H1 (cell line): ENCODE results near the gene PPRC1. TPM values are rescaled to one million over a fixed set of nuclear protein-coding genes. Genes with fewer than 3 reads are reported as not detected.

Source experiments
- CTCF ChIA-PET: fragments of 300-600 bp; sonication (Branson Sonifier 250); formaldehyde crosslinking; loops from one replicate; lab custom pipeline; 2021; ENCODE audit not compliant: partially characterized antibody; lab: Charles Lee
- POLR2A ChIA-PET: fragments of 300-600 bp; sonication (Branson Sonifier 250); formaldehyde crosslinking; loops from one replicate; lab custom pipeline; 2021; ENCODE audit warnings: inconsistent platforms; ENCODE audit not compliant: partially characterized antibody; lab: Charles Lee
- DNase-seq, 2 experiments: peaks; one replicate each; pipeline versions ENCODE4 v3.0.0 to v3.0.0-alpha.2; 2010 to 2022; ENCODE audit warnings: low spot score in 2 of 2, low read depth in 1 of 2, mixed read lengths in 1 of 2
- FAIRE-seq: peaks from 2 replicates; lab custom pipeline; 2011; peaks lifted over from hg19 to GRCh38; lab: Jason Lieb, UNC
- H2AFZ ChIP-seq: 2 replicates; pipeline ENCODE4 v1.8.1; 2012; ENCODE audit warnings: low read length, inconsistent platforms
- H2AK5ac ChIP-seq: 2 replicates; pipeline ENCODE4 v1.6.1; 2013; ENCODE audit warnings: low read depth, low read length
- H2BK120ac ChIP-seq: replicated peaks from 2 replicates; pipeline ENCODE3; 2013; ENCODE audit warnings: low read depth, low read length, inconsistent platforms
- H2BK12ac ChIP-seq: 2 replicates; pipeline ENCODE4 v1.6.1; 2013; ENCODE audit warnings: low read depth, low read length
- H2BK15ac ChIP-seq: 2 replicates; pipeline ENCODE4 v1.6.1; 2013; ENCODE audit warnings: low read length
- H2BK20ac ChIP-seq: 2 replicates; pipeline ENCODE4 v1.6.1; 2013; ENCODE audit warnings: low read length
- H2BK5ac ChIP-seq: 2 replicates; pipeline ENCODE4 v1.6.1; 2013; ENCODE audit warnings: low read depth, low read length
- H3K14ac ChIP-seq: 2 replicates; pipeline ENCODE4 v1.6.1; 2013; ENCODE audit warnings: inconsistent platforms; ENCODE audit not compliant: insufficient read length
- H3K18ac ChIP-seq: 2 replicates; pipeline ENCODE4 v1.6.1; 2013; ENCODE audit warnings: low read length; ENCODE audit errors: extremely low read depth
- H3K23ac ChIP-seq: 2 replicates; pipeline ENCODE4 v1.6.1; 2013; ENCODE audit warnings: inconsistent platforms; ENCODE audit not compliant: insufficient read length
- H3K23me2 ChIP-seq: 2 replicates; pipeline ENCODE4 v1.6.1; 2013; ENCODE audit warnings: low read depth, low read length
- H3K27ac ChIP-seq: 2 replicates; pipeline ENCODE4 v1.6.1; 2011; ENCODE audit warnings: low read depth, low read length, inconsistent platforms
- H3K27me3 ChIP-seq, 4 experiments: replicated peaks in 1 of 4; 1 replicate in 1 of 4; 2 replicates in 3 of 4; pipeline versions ENCODE4 v1.6.1 to v1.8.1; 2011 to 2013; ENCODE audit warnings: low read length in 3 of 4, mild to moderate bottlenecking in 3 of 4, inconsistent platforms in 2 of 4, mixed read lengths in 2 of 4, moderate library complexity in 1 of 4; ENCODE audit not compliant: control insufficient read depth in 3 of 4, insufficient read depth in 3 of 4; ENCODE audit errors: extremely low read depth in 1 of 4
- H3K36me3 ChIP-seq, 4 experiments: 2 replicates each; pipeline versions ENCODE4 v1.6.1 to v1.8.1; 2011 to 2013; ENCODE audit warnings: mild to moderate bottlenecking in 4 of 4, low read length in 3 of 4, moderate library complexity in 2 of 4, control low read depth in 1 of 4, inconsistent platforms in 1 of 4; ENCODE audit not compliant: insufficient read depth in 4 of 4, control insufficient read depth in 2 of 4
- H3K4ac ChIP-seq: replicated peaks from 2 replicates; pipeline ENCODE3; 2013; ENCODE audit warnings: low read length, low read depth, mixed read lengths, inconsistent platforms; ENCODE audit not compliant: insufficient read length
- H3K4me1 ChIP-seq, 4 experiments: replicated peaks in 1 of 4; 1 replicate in 1 of 4; 2 replicates in 3 of 4; pipeline versions ENCODE4 v1.6.1 to v1.8.1; 2011 to 2013; ENCODE audit warnings: low read length in 3 of 4, inconsistent platforms in 2 of 4, mixed read lengths in 1 of 4; ENCODE audit not compliant: insufficient read depth in 4 of 4, control insufficient read depth in 3 of 4
- H3K4me2 ChIP-seq, 2 experiments: 2 replicates each; pipeline versions ENCODE4 v1.6.1 to v1.8.1; 2011 to 2013; ENCODE audit warnings: low read depth in 2 of 2, low read length in 2 of 2, control low read depth in 1 of 2, inconsistent platforms in 1 of 2, mild to moderate bottlenecking in 1 of 2; ENCODE audit not compliant: insufficient read depth in 1 of 2
- H3K4me3 ChIP-seq, 4 experiments: fragments of 200-600, 300-600 bp in 1 of 4; sonication (generic), shearing (Covaris generic), sonication (Bioruptor Twin) in 1 of 4; 2 replicates each; pipeline versions ENCODE4 v1.5.1 to v1.8.1; 2011 to 2016; ENCODE audit warnings: low read length in 4 of 4, low read depth in 3 of 4, control low read depth in 2 of 4, inconsistent platforms in 2 of 4, mild to moderate bottlenecking in 2 of 4, mixed read lengths in 1 of 4, moderate library complexity in 1 of 4; ENCODE audit not compliant: insufficient read depth in 2 of 4; ENCODE audit errors: extremely low read depth in 1 of 4
- H3K56ac ChIP-seq: replicated peaks from 2 replicates; pipeline ENCODE3; 2013; ENCODE audit warnings: low read depth, mild to moderate bottlenecking, mixed read lengths, low read length, inconsistent platforms; ENCODE audit not compliant: insufficient read length
- H3K79me1 ChIP-seq: 2 replicates; pipeline ENCODE4 v1.6.1; 2013; ENCODE audit warnings: low read depth, low read length, control low read depth
- H3K79me2 ChIP-seq, 2 experiments: 2 replicates each; pipeline versions ENCODE4 v1.6.1 to v1.8.1; 2012 to 2013; ENCODE audit warnings: low read length in 2 of 2, mild to moderate bottlenecking in 2 of 2, inconsistent platforms in 1 of 2; ENCODE audit not compliant: insufficient read depth in 2 of 2, control insufficient read depth in 1 of 2
- H3K9ac ChIP-seq, 4 experiments: replicated peaks in 1 of 4; 1 replicate in 1 of 4; 2 replicates in 3 of 4; pipeline versions ENCODE4 v1.6.1 to v1.8.1; 2011 to 2013; ENCODE audit warnings: low read depth in 3 of 4, low read length in 3 of 4, control low read depth in 2 of 4, mild to moderate bottlenecking in 2 of 4, moderate library complexity in 2 of 4, inconsistent platforms in 1 of 4; ENCODE audit errors: extremely low read depth in 1 of 4
- H3K9me3 ChIP-seq, 2 experiments: 2 replicates each; pipeline versions ENCODE4 v1.6.1 to v1.8.1; 2012 to 2013; ENCODE audit warnings: mild to moderate bottlenecking in 2 of 2, moderate library complexity in 2 of 2, control low read depth in 1 of 2, inconsistent platforms in 1 of 2, low read depth in 1 of 2, low read length in 1 of 2, mixed read lengths in 1 of 2; ENCODE audit not compliant: insufficient read depth in 2 of 2
- H4K20me1 ChIP-seq, 2 experiments: replicated peaks in 1 of 2; 2 replicates each; pipeline versions ENCODE3 to v1.8.1; 2011 to 2013; ENCODE audit warnings: inconsistent platforms in 2 of 2, low read length in 2 of 2, mild to moderate bottlenecking in 1 of 2; ENCODE audit not compliant: insufficient read depth in 2 of 2, control insufficient read depth in 1 of 2
- H4K5ac ChIP-seq: 2 replicates; pipeline ENCODE4 v1.6.1; 2013; ENCODE audit warnings: low read length, low read depth, mixed read lengths, inconsistent platforms; ENCODE audit not compliant: insufficient read length
- H4K8ac ChIP-seq: 2 replicates; pipeline ENCODE4 v1.8.0; 2013; ENCODE audit warnings: mild to moderate bottlenecking, moderate library complexity, low read length, inconsistent platforms; ENCODE audit not compliant: insufficient read depth; ENCODE audit errors: extremely low read depth
- H4K91ac ChIP-seq: replicated peaks from 2 replicates; pipeline ENCODE3; 2013; ENCODE audit warnings: low read length, mixed read lengths, inconsistent platforms; ENCODE audit not compliant: insufficient read length
- CREB1 ChIP-seq: IDR thresholded peaks from 2 replicates; pipeline ENCODE4 v1.6.1; 2012; ENCODE audit warnings: inconsistent platforms
- GABPA ChIP-seq: IDR thresholded peaks from 2 replicates; pipeline ENCODE4 v1.6.1; 2011; ENCODE audit warnings: mild to moderate bottlenecking, low read length, moderate library complexity, borderline replicate concordance; ENCODE audit not compliant: insufficient read depth
- HDAC6 ChIP-seq: IDR thresholded peaks from one replicate; pipeline ENCODE4 v1.7.1; 2012; ENCODE audit warnings: low read depth, mild to moderate bottlenecking, inconsistent platforms, low read length, moderate library complexity
- JUN ChIP-seq: IDR thresholded peaks from 2 replicates; pipeline ENCODE4 v1.6.1; 2011; ENCODE audit warnings: low read depth, mild to moderate bottlenecking, improper control_type of control experiment, low read length
- KDM5A ChIP-seq: fragments of 200-600 bp; IDR thresholded peaks from 2 replicates; pipeline ENCODE4 v1.7.1; 2012; ENCODE audit warnings: mild to moderate bottlenecking, low read length, inconsistent platforms, mixed read lengths
- POLR2AphosphoS5 ChIP-seq: IDR thresholded peaks from 2 replicates; pipeline ENCODE4 v1.6.1; 2011; ENCODE audit warnings: low read depth, low read length
- RAD21 ChIP-seq, 2 experiments: IDR thresholded peaks in 1 of 2; conservative IDR thresholded peaks in 1 of 2; 2 replicates each; pipeline ENCODE4 v1.6.1; 2011; ENCODE audit warnings: low read depth in 2 of 2, low read length in 2 of 2, improper control_type of control experiment in 1 of 2, inconsistent platforms in 1 of 2, mild to moderate bottlenecking in 1 of 2, moderate library complexity in 1 of 2
- SRF ChIP-seq: IDR thresholded peaks from 2 replicates; pipeline ENCODE4 v1.6.1; 2011; ENCODE audit warnings: mild to moderate bottlenecking, low read depth, low read length, moderate library complexity
- TBP ChIP-seq: IDR thresholded peaks from 2 replicates; pipeline ENCODE4 v1.6.1; 2011; ENCODE audit warnings: low read depth, low read length, improper control_type of control experiment
- WGBS, 2 experiments: shearing (Covaris generic) in 1 of 2; methylation state at CpG; one replicate each; pipeline versions ENCODE4 v1.1.6 to v1.1.7; 2013 to 2015; ENCODE audit warnings: low lambda C conversion rate in 2 of 2, mixed read lengths in 2 of 2, inconsistent platforms in 1 of 2, low coverage in 1 of 2, missing lambda C conversion rate in 1 of 2; ENCODE audit not compliant: insufficient replicate concordance in 2 of 2, insufficient coverage in 1 of 2, insufficient read length in 1 of 2; ENCODE audit errors: extremely low coverage in 1 of 2, missing lambda C conversion rate in 1 of 2; 5-methylcytosine and 5-hydroxymethylcytosine counted together
- polyA plus RNA-seq, 7 experiments: library from polyadenylated mRNA; depleted of rRNA in 3 of 7; stranded (reverse) in 5 of 7; unstranded in 2 of 7; fragments of >200 nt in 5 of 7; fragments of 200-250 nt in 2 of 7; gene quantifications; 1 replicate in 5 of 7; 2 replicates in 1 of 7; 4 replicates in 1 of 7; pipeline versions ENCODE4 v1.2.1 to v1.2.3, GENCODE V29; 2011 to 2013; ENCODE audit warnings: missing spikeins in 2 of 7, mixed read lengths in 2 of 7
- total RNA-seq: library from RNA; stranded (reverse); fragmentation: NEBNext Ultra II Directional; extraction: Animal tissue kit (Norgen Biotek cat#: 25700); gene quantifications from 2 replicates; pipeline ENCODE4 v1.2.1, GENCODE V29; 2021

The PPRC1 gene
- total and polyA plus RNA-seq, 2 of the 8 experiments (the other 6 are each of a cell fraction or from before 2014, with no cell fraction given) = 46.5 to 88.4 TPM

DNA sequence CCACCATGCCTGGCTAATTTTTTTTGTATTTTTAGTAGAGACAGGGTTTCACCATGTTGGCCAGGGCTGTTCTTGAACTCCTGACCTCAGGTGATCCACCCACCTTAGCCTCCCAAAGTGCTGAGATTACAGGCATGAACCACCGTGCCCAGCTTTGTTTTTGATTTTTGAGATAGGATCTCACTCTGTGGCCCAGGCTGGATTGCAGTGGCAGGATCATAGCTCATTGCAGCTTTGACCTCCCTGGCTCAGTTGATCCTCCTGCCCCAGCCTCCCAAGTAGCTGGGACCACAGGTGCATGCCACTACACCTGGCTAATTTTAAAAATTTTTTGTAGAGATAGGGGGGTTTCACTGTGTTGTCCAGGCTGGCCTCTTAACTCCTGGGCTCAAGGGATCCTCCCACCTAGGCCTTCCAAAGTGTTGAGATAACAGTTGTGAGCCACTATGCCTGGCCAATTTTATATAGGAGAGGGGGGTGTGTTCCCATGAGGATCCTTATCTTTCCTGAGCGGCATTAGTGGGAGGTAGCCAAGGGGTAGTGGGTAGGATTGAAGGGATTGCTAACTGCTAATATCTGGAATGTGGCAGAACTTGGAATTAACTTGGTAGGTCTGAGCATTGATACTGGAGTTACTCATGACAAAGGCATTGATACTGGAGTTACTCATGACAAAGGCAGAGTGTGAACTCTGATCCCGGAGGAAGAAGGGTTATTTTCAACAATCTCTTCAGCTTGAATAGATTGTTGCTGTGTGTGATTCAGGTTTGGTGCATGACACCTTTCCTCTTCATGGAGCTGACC lies 18.3 kb downstream of the PPRC1 start:
- Histone ChIP-seq H3K4me3 (peak overlapping the region; percentile 6 to 49 (median 31); a peak in 7 of 8 replicates), H3K4ac (peak overlapping the region; percentile 81), H3K79me1 (peaks cover 10% of the 10 kb centered on the region), H4K8ac (no peak overlapping the region), H3K56ac (no peak overlapping the region), H3K4me2 (peak overlapping the region; percentile 80 to 84), H3K9me3 (no peaks in the 10 kb centered on the region), H3K27me3 (no peaks in the 10 kb centered on the region), H3K79me2 (peaks cover 27 to 39% of the 10 kb centered on the region in 2 experiments), H3K4me1 (peaks cover 0 to 8% (median 4%) of the 10 kb centered on the region in 4 experiments; a peak in 5 of 7 replicates), H3K27ac (peak overlapping the region; percentile 95), H2BK120ac (no peak overlapping the region), H2BK15ac (peak overlapping the region; percentile 75), H3K23ac (no peak overlapping the region), H2AFZ (no peak overlapping the region), H2BK12ac (peak overlapping the region; percentile 99), H2BK5ac (peak overlapping the region; percentile 99), H2BK20ac (0 out of 2 replicates have a peak overlapping the region, but pooled peaks have one; percentile 86), H4K91ac (peak overlapping the region; percentile 83), H4K5ac (peak overlapping the region; percentile 94), H4K20me1 (peaks cover 3 to 16% of the 10 kb centered on the region in 2 experiments), H3K9ac (peak overlapping the region in 3 of 4 experiments; percentile 59 to 79 (median 79); a peak in 6 of 7 replicates), H3K14ac (peak overlapping the region; percentile 20), H3K36me3 (peaks cover 35 to 52% (median 42%) of the 10 kb centered on the region in 4 experiments), H2AK5ac (peak overlapping the region; percentile 72), H3K18ac (peak overlapping the region; percentile 68), H3K23me2 (peaks cover 8% of the 10 kb centered on the region)
- 80% methylated on average over 3 of the region's 3 CpGs; no CpG with 5 or more reads in 1 of the 2 experiments for WGBS, 2 experiments
- ChIA-PET CTCF (interaction anchor here (1.0 to 1.7 kb wide), 4 partner anchors 11 to 37 kb away, joined by 3 to 7 read pairs (median 5); no protein-coding TSS in a partner anchor), POLR2A (interaction anchor here (0.6 to 20.0 kb wide), 23 partner anchors 3 to 507 kb away, joined by 3 to 408 read pairs (median 4); partner anchors contain the start of genes FBXL15, GBF1, LDB1 and NFKB2)
- FAIRE-seq (no peak), DNase-seq (no peak)
- TF ChIP-seq CREB1 (no peak), JUN (no peak), KDM5A (no peak), POLR2AphosphoS5 (no peak), TBP (no peak), RAD21 (IDR thresholded peaks at IDR 0.05 in 1 of 2, conservative IDR thresholded peaks at IDR 0.05 in 1 of 2; ENCODE audit: low read depth in 2 of 2, low read length in 2 of 2) (no peak), GABPA (no peak), SRF (no peak), HDAC6 (no peak)
